Panc1 (cell line): ENCODE results near the gene SNRPB2.
A peak's percentile ranks its signal among the peaks of the same experiment; 100 is the strongest.

Experiments used
- POLR2AphosphoS5 ChIP-seq: IDR thresholded peaks from 2 replicates; pipeline ENCODE4 v1.6.1; 2012; ENCODE audit warnings: mild to moderate bottlenecking, low read depth, low read length, moderate library complexity
- TF ChIP-seq, protein P1 (sequence below): fragments of 450-650 bp; IDR thresholded peaks from 2 replicates; pipeline ENCODE4 v1.5.1; 2017; ENCODE audit warnings: mild to moderate bottlenecking

DNA sequence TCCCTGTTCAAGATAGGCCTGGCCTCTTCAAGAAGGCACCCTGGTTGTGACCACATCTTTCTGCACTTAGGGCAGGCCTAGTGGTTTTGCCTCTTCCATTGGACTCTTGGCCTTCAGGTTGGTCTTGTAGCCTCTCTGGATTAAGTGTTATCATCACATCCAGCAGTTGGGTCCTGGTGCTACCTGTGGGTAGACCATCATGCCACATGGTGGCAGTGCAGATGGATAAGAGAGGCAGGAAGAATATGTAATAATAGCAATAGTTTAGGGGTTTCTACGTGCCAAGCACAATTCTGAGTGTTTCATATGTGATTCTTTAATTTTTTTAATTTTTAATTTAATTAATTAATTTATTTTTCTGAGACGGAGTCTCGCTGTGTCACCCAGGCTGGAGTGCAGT lies 28.5 kb upstream of the SNRPB2 start:
- TF ChIP-seq POLR2AphosphoS5 = no peak
- TF ChIP-seq, protein P1, sequence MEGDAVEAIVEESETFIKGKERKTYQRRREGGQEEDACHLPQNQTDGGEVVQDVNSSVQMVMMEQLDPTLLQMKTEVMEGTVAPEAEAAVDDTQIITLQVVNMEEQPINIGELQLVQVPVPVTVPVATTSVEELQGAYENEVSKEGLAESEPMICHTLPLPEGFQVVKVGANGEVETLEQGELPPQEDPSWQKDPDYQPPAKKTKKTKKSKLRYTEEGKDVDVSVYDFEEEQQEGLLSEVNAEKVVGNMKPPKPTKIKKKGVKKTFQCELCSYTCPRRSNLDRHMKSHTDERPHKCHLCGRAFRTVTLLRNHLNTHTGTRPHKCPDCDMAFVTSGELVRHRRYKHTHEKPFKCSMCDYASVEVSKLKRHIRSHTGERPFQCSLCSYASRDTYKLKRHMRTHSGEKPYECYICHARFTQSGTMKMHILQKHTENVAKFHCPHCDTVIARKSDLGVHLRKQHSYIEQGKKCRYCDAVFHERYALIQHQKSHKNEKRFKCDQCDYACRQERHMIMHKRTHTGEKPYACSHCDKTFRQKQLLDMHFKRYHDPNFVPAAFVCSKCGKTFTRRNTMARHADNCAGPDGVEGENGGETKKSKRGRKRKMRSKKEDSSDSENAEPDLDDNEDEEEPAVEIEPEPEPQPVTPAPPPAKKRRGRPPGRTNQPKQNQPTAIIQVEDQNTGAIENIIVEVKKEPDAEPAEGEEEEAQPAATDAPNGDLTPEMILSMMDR = peak; percentile 33; the same call in 1 of the 2 replicates
